H1 (cell line): ENCODE data around the gene RHOV. TPM values are rescaled to one million over a fixed set of nuclear protein-coding genes. Genes with fewer than 3 reads are reported as not detected.

Experiments used
- CTCF ChIA-PET: fragments of 300-600 bp; sonication (Branson Sonifier 250); formaldehyde crosslinking; loops from one replicate; lab custom pipeline; 2021; ENCODE audit not compliant: partially characterized antibody; lab: Charles Lee
- POLR2A ChIA-PET: fragments of 300-600 bp; sonication (Branson Sonifier 250); formaldehyde crosslinking; loops from one replicate; lab custom pipeline; 2021; ENCODE audit warnings: inconsistent platforms; ENCODE audit not compliant: partially characterized antibody; lab: Charles Lee
- DNase-seq, 2 experiments: peaks; one replicate each; pipeline versions ENCODE4 v3.0.0 to v3.0.0-alpha.2; 2010 to 2022; ENCODE audit warnings: low spot score in 2 of 2, low read depth in 1 of 2, mixed read lengths in 1 of 2
- FAIRE-seq: peaks from 2 replicates; lab custom pipeline; 2011; peaks lifted over from hg19 to GRCh38; lab: Jason Lieb, UNC
- H2AFZ ChIP-seq: 2 replicates; pipeline ENCODE4 v1.8.1; 2012; ENCODE audit warnings: low read length, inconsistent platforms
- H2AK5ac ChIP-seq: 2 replicates; pipeline ENCODE4 v1.6.1; 2013; ENCODE audit warnings: low read depth, low read length
- H2BK120ac ChIP-seq: replicated peaks from 2 replicates; pipeline ENCODE3; 2013; ENCODE audit warnings: low read depth, low read length, inconsistent platforms
- H2BK12ac ChIP-seq: 2 replicates; pipeline ENCODE4 v1.6.1; 2013; ENCODE audit warnings: low read depth, low read length
- H2BK15ac ChIP-seq: 2 replicates; pipeline ENCODE4 v1.6.1; 2013; ENCODE audit warnings: low read length
- H2BK20ac ChIP-seq: 2 replicates; pipeline ENCODE4 v1.6.1; 2013; ENCODE audit warnings: low read length
- H2BK5ac ChIP-seq: 2 replicates; pipeline ENCODE4 v1.6.1; 2013; ENCODE audit warnings: low read depth, low read length
- H3K14ac ChIP-seq: 2 replicates; pipeline ENCODE4 v1.6.1; 2013; ENCODE audit warnings: inconsistent platforms; ENCODE audit not compliant: insufficient read length
- H3K18ac ChIP-seq: 2 replicates; pipeline ENCODE4 v1.6.1; 2013; ENCODE audit warnings: low read length; ENCODE audit errors: extremely low read depth
- H3K23ac ChIP-seq: 2 replicates; pipeline ENCODE4 v1.6.1; 2013; ENCODE audit warnings: inconsistent platforms; ENCODE audit not compliant: insufficient read length
- H3K23me2 ChIP-seq: 2 replicates; pipeline ENCODE4 v1.6.1; 2013; ENCODE audit warnings: low read depth, low read length
- H3K27ac ChIP-seq: 2 replicates; pipeline ENCODE4 v1.6.1; 2011; ENCODE audit warnings: low read depth, low read length, inconsistent platforms
- H3K27me3 ChIP-seq, 4 experiments: replicated peaks in 1 of 4; 1 replicate in 1 of 4; 2 replicates in 3 of 4; pipeline versions ENCODE4 v1.6.1 to v1.8.1; 2011 to 2013; ENCODE audit warnings: low read length in 3 of 4, mild to moderate bottlenecking in 3 of 4, inconsistent platforms in 2 of 4, mixed read lengths in 2 of 4, moderate library complexity in 1 of 4; ENCODE audit not compliant: control insufficient read depth in 3 of 4, insufficient read depth in 3 of 4; ENCODE audit errors: extremely low read depth in 1 of 4
- H3K36me3 ChIP-seq, 4 experiments: 2 replicates each; pipeline versions ENCODE4 v1.6.1 to v1.8.1; 2011 to 2013; ENCODE audit warnings: mild to moderate bottlenecking in 4 of 4, low read length in 3 of 4, moderate library complexity in 2 of 4, control low read depth in 1 of 4, inconsistent platforms in 1 of 4; ENCODE audit not compliant: insufficient read depth in 4 of 4, control insufficient read depth in 2 of 4
- H3K4ac ChIP-seq: replicated peaks from 2 replicates; pipeline ENCODE3; 2013; ENCODE audit warnings: low read length, low read depth, mixed read lengths, inconsistent platforms; ENCODE audit not compliant: insufficient read length
- H3K4me1 ChIP-seq, 4 experiments: replicated peaks in 1 of 4; 1 replicate in 1 of 4; 2 replicates in 3 of 4; pipeline versions ENCODE4 v1.6.1 to v1.8.1; 2011 to 2013; ENCODE audit warnings: low read length in 3 of 4, inconsistent platforms in 2 of 4, mixed read lengths in 1 of 4; ENCODE audit not compliant: insufficient read depth in 4 of 4, control insufficient read depth in 3 of 4
- H3K4me2 ChIP-seq, 2 experiments: 2 replicates each; pipeline versions ENCODE4 v1.6.1 to v1.8.1; 2011 to 2013; ENCODE audit warnings: low read depth in 2 of 2, low read length in 2 of 2, control low read depth in 1 of 2, inconsistent platforms in 1 of 2, mild to moderate bottlenecking in 1 of 2; ENCODE audit not compliant: insufficient read depth in 1 of 2
- H3K4me3 ChIP-seq, 4 experiments: fragments of 200-600, 300-600 bp in 1 of 4; sonication (generic), shearing (Covaris generic), sonication (Bioruptor Twin) in 1 of 4; 2 replicates each; pipeline versions ENCODE4 v1.5.1 to v1.8.1; 2011 to 2016; ENCODE audit warnings: low read length in 4 of 4, low read depth in 3 of 4, control low read depth in 2 of 4, inconsistent platforms in 2 of 4, mild to moderate bottlenecking in 2 of 4, mixed read lengths in 1 of 4, moderate library complexity in 1 of 4; ENCODE audit not compliant: insufficient read depth in 2 of 4; ENCODE audit errors: extremely low read depth in 1 of 4
- H3K56ac ChIP-seq: replicated peaks from 2 replicates; pipeline ENCODE3; 2013; ENCODE audit warnings: low read depth, mild to moderate bottlenecking, mixed read lengths, low read length, inconsistent platforms; ENCODE audit not compliant: insufficient read length
- H3K79me1 ChIP-seq: 2 replicates; pipeline ENCODE4 v1.6.1; 2013; ENCODE audit warnings: low read depth, low read length, control low read depth
- H3K79me2 ChIP-seq, 2 experiments: 2 replicates each; pipeline versions ENCODE4 v1.6.1 to v1.8.1; 2012 to 2013; ENCODE audit warnings: low read length in 2 of 2, mild to moderate bottlenecking in 2 of 2, inconsistent platforms in 1 of 2; ENCODE audit not compliant: insufficient read depth in 2 of 2, control insufficient read depth in 1 of 2
- H3K9ac ChIP-seq, 4 experiments: replicated peaks in 1 of 4; 1 replicate in 1 of 4; 2 replicates in 3 of 4; pipeline versions ENCODE4 v1.6.1 to v1.8.1; 2011 to 2013; ENCODE audit warnings: low read depth in 3 of 4, low read length in 3 of 4, control low read depth in 2 of 4, mild to moderate bottlenecking in 2 of 4, moderate library complexity in 2 of 4, inconsistent platforms in 1 of 4; ENCODE audit errors: extremely low read depth in 1 of 4
- H3K9me3 ChIP-seq, 2 experiments: 2 replicates each; pipeline versions ENCODE4 v1.6.1 to v1.8.1; 2012 to 2013; ENCODE audit warnings: mild to moderate bottlenecking in 2 of 2, moderate library complexity in 2 of 2, control low read depth in 1 of 2, inconsistent platforms in 1 of 2, low read depth in 1 of 2, low read length in 1 of 2, mixed read lengths in 1 of 2; ENCODE audit not compliant: insufficient read depth in 2 of 2
- H4K20me1 ChIP-seq, 2 experiments: replicated peaks in 1 of 2; 2 replicates each; pipeline versions ENCODE3 to v1.8.1; 2011 to 2013; ENCODE audit warnings: inconsistent platforms in 2 of 2, low read length in 2 of 2, mild to moderate bottlenecking in 1 of 2; ENCODE audit not compliant: insufficient read depth in 2 of 2, control insufficient read depth in 1 of 2
- H4K5ac ChIP-seq: 2 replicates; pipeline ENCODE4 v1.6.1; 2013; ENCODE audit warnings: low read length, low read depth, mixed read lengths, inconsistent platforms; ENCODE audit not compliant: insufficient read length
- H4K8ac ChIP-seq: 2 replicates; pipeline ENCODE4 v1.8.0; 2013; ENCODE audit warnings: mild to moderate bottlenecking, moderate library complexity, low read length, inconsistent platforms; ENCODE audit not compliant: insufficient read depth; ENCODE audit errors: extremely low read depth
- H4K91ac ChIP-seq: replicated peaks from 2 replicates; pipeline ENCODE3; 2013; ENCODE audit warnings: low read length, mixed read lengths, inconsistent platforms; ENCODE audit not compliant: insufficient read length
- BCL11A ChIP-seq, 2 experiments: IDR thresholded peaks; one replicate each; pipeline ENCODE4 v1.6.1; 2011; ENCODE audit warnings: low read depth in 2 of 2, low read length in 2 of 2, mild to moderate bottlenecking in 2 of 2
- EGR1 ChIP-seq: IDR thresholded peaks from 2 replicates; pipeline ENCODE4 v1.6.1; 2011; ENCODE audit warnings: low read depth, low read length, borderline replicate concordance
- KDM1A ChIP-seq: fragments of 200-600, 300-600 bp; sonication (generic); IDR thresholded peaks from 2 replicates; pipeline ENCODE4 v1.7.1; 2016; ENCODE audit warnings: mild to moderate bottlenecking, low read length, borderline replicate concordance
- NANOG ChIP-seq: IDR thresholded peaks from 2 replicates; pipeline ENCODE4 v1.6.1; 2011; ENCODE audit warnings: low read length, low read depth, mild to moderate bottlenecking, inconsistent platforms; ENCODE audit not compliant: insufficient read depth, poor library complexity, severe bottlenecking
- PHF8 ChIP-seq: fragments of 200-600 bp; sonication (generic); conservative IDR thresholded peaks from 2 replicates; pipeline ENCODE4 v1.7.1; 2012; ENCODE audit warnings: low read depth, mild to moderate bottlenecking, inconsistent platforms, low read length, moderate library complexity
- POLR2AphosphoS5 ChIP-seq: IDR thresholded peaks from 2 replicates; pipeline ENCODE4 v1.6.1; 2011; ENCODE audit warnings: low read depth, low read length
- RFX5 ChIP-seq: IDR thresholded peaks from 2 replicates; pipeline ENCODE4 v1.6.1; 2011; ENCODE audit warnings: low read depth, low read length, improper control_type of control experiment, borderline replicate concordance
- RNF2 ChIP-seq: fragments of 200-900, 300-1000 bp; sonication (generic); IDR thresholded peaks from 2 replicates; pipeline ENCODE4 v1.7.1; 2016; ENCODE audit warnings: borderline replicate concordance, low read depth, mild to moderate bottlenecking, antibody characterized with exemption, low read length; ENCODE audit not compliant: poor library complexity, severe bottlenecking; ENCODE audit errors: missing control alignments
- SP1 ChIP-seq: IDR thresholded peaks from 2 replicates; pipeline ENCODE4 v1.6.1; 2011; ENCODE audit warnings: low read depth, low read length
- SP4 ChIP-seq: IDR thresholded peaks from 2 replicates; pipeline ENCODE4 v1.6.1; 2012; ENCODE audit warnings: low read length, inconsistent platforms
- TBP ChIP-seq: IDR thresholded peaks from 2 replicates; pipeline ENCODE4 v1.6.1; 2011; ENCODE audit warnings: low read depth, low read length, improper control_type of control experiment
- TCF12 ChIP-seq: IDR thresholded peaks from 2 replicates; pipeline ENCODE4 v1.6.1; 2011; ENCODE audit warnings: low read depth, mild to moderate bottlenecking, low read length
- YY1 ChIP-seq: IDR thresholded peaks from 2 replicates; pipeline ENCODE4 v1.6.1; 2011; ENCODE audit warnings: low read depth, mild to moderate bottlenecking, low read length
- WGBS, 2 experiments: shearing (Covaris generic) in 1 of 2; methylation state at CpG; one replicate each; pipeline versions ENCODE4 v1.1.6 to v1.1.7; 2013 to 2015; ENCODE audit warnings: low lambda C conversion rate in 2 of 2, mixed read lengths in 2 of 2, inconsistent platforms in 1 of 2, low coverage in 1 of 2, missing lambda C conversion rate in 1 of 2; ENCODE audit not compliant: insufficient replicate concordance in 2 of 2, insufficient coverage in 1 of 2, insufficient read length in 1 of 2; ENCODE audit errors: extremely low coverage in 1 of 2, missing lambda C conversion rate in 1 of 2; 5-methylcytosine and 5-hydroxymethylcytosine counted together
- polyA plus RNA-seq, 7 experiments: library from polyadenylated mRNA; depleted of rRNA in 3 of 7; stranded (reverse) in 5 of 7; unstranded in 2 of 7; fragments of >200 nt in 5 of 7; fragments of 200-250 nt in 2 of 7; gene quantifications; 1 replicate in 5 of 7; 2 replicates in 1 of 7; 4 replicates in 1 of 7; pipeline versions ENCODE4 v1.2.1 to v1.2.3, GENCODE V29; 2011 to 2013; ENCODE audit warnings: missing spikeins in 2 of 7, mixed read lengths in 2 of 7
- total RNA-seq: library from RNA; stranded (reverse); fragmentation: NEBNext Ultra II Directional; extraction: Animal tissue kit (Norgen Biotek cat#: 25700); gene quantifications from 2 replicates; pipeline ENCODE4 v1.2.1, GENCODE V29; 2021

RHOV gene
- total and polyA plus RNA-seq, 2 of the 8 experiments (the other 6 are each of a cell fraction or from before 2014, with no cell fraction given) = 1.5 to 2.7 TPM

DNA sequence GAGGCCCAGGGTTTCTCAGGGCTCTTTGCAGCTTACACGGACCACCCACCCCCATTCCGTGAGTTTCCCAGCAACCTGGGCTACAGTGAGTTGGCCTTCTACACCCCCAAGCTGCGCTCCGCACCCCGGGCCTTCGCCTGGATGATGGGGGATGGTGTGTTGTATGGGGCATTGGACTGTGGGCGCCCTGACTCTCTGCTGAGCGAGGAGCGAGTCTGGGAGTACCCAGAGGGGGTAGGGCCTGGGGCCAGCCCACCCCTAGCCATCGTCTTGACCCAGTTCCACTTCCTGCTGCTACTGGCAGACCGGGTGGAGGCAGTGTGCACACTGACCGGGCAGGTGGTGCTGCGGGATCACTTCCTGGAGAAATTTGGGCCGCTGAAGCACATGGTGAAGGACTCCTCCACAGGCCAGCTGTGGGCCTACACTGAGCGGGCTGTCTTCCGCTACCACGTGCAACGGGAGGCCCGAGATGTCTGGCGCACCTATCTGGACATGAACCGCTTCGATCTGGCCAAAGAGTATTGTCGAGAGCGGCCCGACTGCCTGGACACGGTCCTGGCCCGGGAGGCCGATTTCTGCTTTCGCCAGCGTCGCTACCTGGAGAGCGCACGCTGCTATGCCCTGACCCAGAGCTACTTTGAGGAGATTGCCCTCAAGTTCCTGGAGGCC, 25.6 kb upstream of the RHOV start:
- H3K9ac ChIP-seq = no peak overlapping the region
- no peak overlapping the region for H3K14ac ChIP-seq
- H4K20me1 ChIP-seq = peaks cover 14 to 28% of the 10 kb centered on the region in 2 experiments
- H2AFZ ChIP-seq = no peak overlapping the region
- peak overlapping the region; percentile 23 for H3K27ac ChIP-seq
- no peak for DNase-seq
- H2BK20ac ChIP-seq = no peak overlapping the region
- CTCF ChIA-PET = interaction anchor here (0.6 to 20.6 kb wide), 12 partner anchors 8 to 338 kb away, joined by 3 to 619 read pairs (median 4); partner anchors contain the start of genes CHAC1 and DLL4
- no peaks in the 10 kb centered on the region for H3K27me3 ChIP-seq
- H3K56ac ChIP-seq = no peak overlapping the region
- H3K4me3 ChIP-seq = no peak overlapping the region
- WGBS, 2 experiments = 96% methylated on average over 33 of the region's 33 CpGs; no CpG with 5 or more reads in 1 of the 2 experiments
- no peak overlapping the region for H2BK120ac ChIP-seq
- POLR2A ChIA-PET = interaction anchor here (0.6 to 2.3 kb wide), 11 partner anchors 12 to 69 kb away, joined by 3 to 7 read pairs (median 4); partner anchors contain the start of gene CHAC1
- H2BK12ac ChIP-seq = no peak overlapping the region
- H3K18ac ChIP-seq = no peak overlapping the region
- H3K4me2 ChIP-seq = no peak overlapping the region
- H2AK5ac ChIP-seq = no peak overlapping the region
- H4K91ac ChIP-seq = no peak overlapping the region
- H3K79me1 ChIP-seq = peaks cover 3% of the 10 kb centered on the region; the same call in 1 of the 2 replicates
- H4K8ac ChIP-seq = no peak overlapping the region
- H2BK15ac ChIP-seq = no peak overlapping the region
- no peak overlapping the region for H2BK5ac ChIP-seq
- no peak for FAIRE-seq
- H3K4me1 ChIP-seq = peaks cover 0 to 7% (median 5%) of the 10 kb centered on the region in 4 experiments; a peak in 5 of 7 replicates
- no peak overlapping the region for H4K5ac ChIP-seq
- no peaks in the 10 kb centered on the region for H3K9me3 ChIP-seq
- peaks cover 0 to 21% of the 10 kb centered on the region in 2 experiments; a peak in 3 of 4 replicates for H3K79me2 ChIP-seq
- no peak overlapping the region for H3K23ac ChIP-seq
- peaks cover 3% of the 10 kb centered on the region; the same call in 1 of the 2 replicates for H3K23me2 ChIP-seq
- H3K36me3 ChIP-seq = peaks cover 19 to 39% (median 35%) of the 10 kb centered on the region in 4 experiments
- no peak overlapping the region for H3K4ac ChIP-seq
- TF ChIP-seq RFX5 (no peak), BCL11A (IDR thresholded peaks at IDR 0.05; ENCODE audit: low read depth in 2 of 2, low read length in 2 of 2) (no peak), PHF8 (no peak), POLR2AphosphoS5 (no peak), TBP (no peak), KDM1A (no peak), NANOG (no peak), TCF12 (no peak), SP1 (no peak), YY1 (no peak), RNF2 (no peak), EGR1 (no peak), SP4 (no peak)
